ENCODE results near the gene FAIM. TPM values are rescaled to one million over a fixed set of nuclear protein-coding genes. Genes with fewer than 3 reads are reported as not detected.
"Not testable (repeated sequence)": the region's sequence is repeated elsewhere in the genome, so short reads cannot be mapped to it uniquely, and the experiment has no call there.

FAIM gene
- total RNA-seq, 1 donor from 2014 or later, result 11.5 TPM

- ATAC-seq, result peak; percentile 69
- H3K27me3 ChIP-seq, result no peaks in the 10 kb centered on the region
- H3K4me3 ChIP-seq, result no peak overlapping the region
- intact Hi-C loops (cut with DNase I), result no loop called here
- peaks cover 6% of the 10 kb centered on the region for H3K4me1 ChIP-seq
- H3K9me3 ChIP-seq, result no peaks in the 10 kb centered on the region
- TF ChIP-seq CTCF (IDR thresholded peaks at IDR 0.05), result no peak
- DNase-seq, result no peak
- H3K27ac ChIP-seq, result no peak overlapping the region
- peaks cover 7% of the 10 kb centered on the region for H3K36me3 ChIP-seq
Observed at GRCh38 chr3:138588445-138588844, 20.1 kb upstream of the FAIM start.

- no peak overlapping the region for H3K4me3 ChIP-seq
Observed at GRCh38 chr3:138591392-138591791, 17.2 kb upstream of the FAIM start.

GRCh38 chr3:138593488-138594149 lies 15.0 kb upstream of the FAIM start:
- ATAC-seq (no peak), DNase-seq (no peak)
- Histone ChIP-seq H3K9me3 (no peaks in the 10 kb centered on the region), H3K27me3 (no peaks in the 10 kb centered on the region), H3K4me3 (peak overlapping the region; percentile 86), H3K27ac (peak overlapping the region; percentile 90), H3K36me3 (peaks cover 7% of the 10 kb centered on the region), H3K4me1 (peaks cover 6% of the 10 kb centered on the region)
- intact Hi-C loops (cut with DNase I), result loop anchor here (10.0 kb wide), 1 partner anchor 321 kb away; no protein-coding TSS in a partner anchor
- no peak for TF ChIP-seq CTCF (IDR thresholded peaks at IDR 0.05)

More at GRCh38 chr3:138591392-138591791, 17.2 kb upstream of the FAIM start:
- Histone ChIP-seq H3K4me1 (peaks cover 6% of the 10 kb centered on the region), H3K27ac (no peak overlapping the region), H3K9me3 (no peaks in the 10 kb centered on the region), H3K36me3 (peaks cover 7% of the 10 kb centered on the region), H3K27me3 (no peaks in the 10 kb centered on the region)
- DNase-seq (no peak), ATAC-seq (no peak)
- TF ChIP-seq CTCF (IDR thresholded peaks at IDR 0.05), result no peak
- intact Hi-C loops (cut with DNase I), result loop anchor here (10.0 kb wide), 1 partner anchor 323 kb away; no protein-coding TSS in a partner anchor

- DNase-seq (peak; percentile 97), ATAC-seq (peak; percentile 97)
- Histone ChIP-seq H3K9me3 (no peaks in the 10 kb centered on the region), H3K27ac (peak within 1 kb of the TSS; percentile 90), H3K4me3 (peak within 1 kb of the TSS; percentile 86), H3K36me3 (peaks cover 7% of the 10 kb centered on the region), H3K27me3 (no peaks in the 10 kb centered on the region), H3K4me1 (peaks cover 6% of the 10 kb centered on the region)
- peak; percentile 86 for TF ChIP-seq CTCF (IDR thresholded peaks at IDR 0.05)
- intact Hi-C loops (cut with DNase I), result loop anchor here (10.0 kb wide), 1 partner anchor 320 kb away; no protein-coding TSS in a partner anchor
Observed at GRCh38 chr3:138594150-138594934, 14.2 kb upstream of the FAIM start, which contains the start of gene CEP70. CEP70 (minus strand) TSS chr3:138594260; CDS start chr3:138572927, 21,333 bp downstream.

GRCh38 chr3:138594935-138595610 lies 13.5 kb upstream of the FAIM start:
- intact Hi-C loops (cut with DNase I), result loop anchor here (10.0 kb wide), 1 partner anchor 320 kb away; no protein-coding TSS in a partner anchor
- Histone ChIP-seq H3K27me3 (no peaks in the 10 kb centered on the region), H3K36me3 (peaks cover 7% of the 10 kb centered on the region), H3K4me3 (peak overlapping the region; percentile 86), H3K27ac (peak overlapping the region; percentile 90), H3K9me3 (no peaks in the 10 kb centered on the region), H3K4me1 (peaks cover 6% of the 10 kb centered on the region)
- ATAC-seq, result no peak
- DNase-seq, result no peak
- no peak for TF ChIP-seq CTCF (IDR thresholded peaks at IDR 0.05)

- H3K9me3 ChIP-seq, H3K27me3 ChIP-seq, DNase-seq, H3K36me3 ChIP-seq, ATAC-seq, H3K4me1 ChIP-seq, H3K4me3 ChIP-seq: not testable (repeated sequence)
- intact Hi-C loops (cut with DNase I), result loop anchor here (10.0 kb wide), 1 partner anchor 317 kb away; no protein-coding TSS in a partner anchor
- H3K27ac ChIP-seq, result peak overlapping the region; percentile 36
Observed at GRCh38 chr3:138597186-138597976, 11.2 kb upstream of the FAIM start.

Measured in upper lobe of right lung (tissue), 1 donor.